Upper lobe of left lung (tissue), 6 donors: Measurements from ENCODE around the gene SRRM4. TPM values are rescaled to one million over a fixed set of nuclear protein-coding genes. Genes with fewer than 3 reads are reported as not detected.

Experiments
- ATAC-seq, 2 donors: fragments of 200-7000 bp; cut with Tn5 transposase; one replicate each; pipeline ENCODE4 v1.9.1; 2022; ENCODE audit warnings: mild to moderate bottlenecking in 2 of 2, moderate library complexity in 2 of 2; ENCODE audit not compliant: low FRiP score in 2 of 2
- DNase-seq, 2 donors: peaks; one replicate each; pipeline ENCODE4 v3.0.0-alpha.2; 2019 to 2020
- H3K27ac ChIP-seq, 4 donors: fragments of 200-600 bp; sonication (generic); one replicate each; pipeline ENCODE4 v1.5.1; 2016 to 2019
- H3K27me3 ChIP-seq, 4 donors: fragments of 200-600 bp; sonication (generic); one replicate each; pipeline ENCODE4 v1.5.1; 2017 to 2019
- H3K36me3 ChIP-seq, 4 donors: fragments of 200-600 bp; sonication (generic); one replicate each; pipeline ENCODE4 v1.5.1; 2016 to 2019
- H3K4me1 ChIP-seq, 4 donors: fragments of 200-600 bp; sonication (generic); one replicate each; pipeline ENCODE4 v1.5.1; 2018 to 2019
- H3K4me3 ChIP-seq, 4 donors: fragments of 200-600 bp; sonication (generic); one replicate each; pipeline ENCODE4 v1.5.1; 2017 to 2019; ENCODE audit warnings: mild to moderate bottlenecking in 2 of 4, moderate library complexity in 1 of 4
- H3K9me3 ChIP-seq, 4 donors: fragments of 200-600 bp; sonication (generic); one replicate each; pipeline ENCODE4 v1.5.1; 2018 to 2019
- EP300 ChIP-seq, 4 donors: sonication (generic); formaldehyde crosslinking; IDR thresholded peaks; one replicate each; pipeline ENCODE4 v1.5.1; 2017; ENCODE audit warnings: antibody characterized with exemption in 4 of 4, control low read depth in 2 of 4
- POLR2A ChIP-seq, 4 donors: fragments of 450-650 bp; IDR thresholded peaks; one replicate each; pipeline ENCODE4 v1.5.1; 2016 to 2017; ENCODE audit warnings: antibody characterized with exemption in 4 of 4, mild to moderate bottlenecking in 2 of 4
- POLR2AphosphoS5 ChIP-seq, 2 donors: sonication (generic); formaldehyde crosslinking; IDR thresholded peaks; one replicate each; pipeline ENCODE4 v1.5.1; 2017; ENCODE audit warnings: antibody characterized with exemption in 2 of 2
- WGBS, 2 donors: methylation state at CpG; one replicate each; pipeline ENCODE4 v1.1.5; 2017 to 2018; 5-methylcytosine and 5-hydroxymethylcytosine counted together
- total RNA-seq, 6 donors: library from RNA; depleted of rRNA in 4 of 6; stranded (reverse); fragments of >200 nt in 4 of 6; gene quantifications; one replicate each; pipeline versions ENCODE4 v1.1.0 to v1.2.1, GENCODE V29; 2016 to 2021
- TF ChIP-seq, protein P1 (sequence below), 6 experiments: fragments of 450-650 bp in 4 of 6; fragments of 200-600 bp in 2 of 6; sonication (generic) in 2 of 6; IDR thresholded peaks; one replicate each; pipeline ENCODE4 v1.5.1; 2016 to 2019; ENCODE audit warnings: antibody characterized with exemption in 6 of 6
- donor health status: DM: no; HTN: no; CAD: no; lungs with moderate emphysema.
- donor health status: DM: no; HTN: yes; CAD: no; lungs with severe emphysema.

Gene SRRM4
- total RNA-seq, 6 donors from 2014 or later, result under 0.01 to 0.33 (median 0.11) TPM; not detected in 2

DNA sequence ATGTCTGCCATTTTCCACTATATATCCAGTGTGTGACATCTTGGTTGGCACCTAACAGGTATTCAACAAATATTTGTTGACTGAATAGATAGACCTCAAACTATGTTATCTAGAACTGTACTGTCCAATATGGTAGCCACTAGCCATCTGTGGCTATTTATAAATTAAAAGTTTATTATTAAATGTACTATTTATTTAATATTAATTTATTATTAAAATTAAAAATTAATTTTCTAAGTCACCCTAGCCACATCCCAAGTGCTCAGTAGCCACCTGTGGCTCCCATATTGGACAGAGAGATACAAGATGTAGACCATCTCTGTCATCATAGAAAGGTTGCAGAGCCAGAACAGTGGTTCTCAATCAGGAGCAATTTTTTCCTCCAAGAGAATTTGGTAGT, 69.3 kb downstream of the SRRM4 start:
- TF ChIP-seq POLR2AphosphoS5 (IDR thresholded peaks at IDR 0.05), result no peak
- no peak for TF ChIP-seq POLR2A (IDR thresholded peaks at IDR 0.05)
- H3K27ac ChIP-seq, result no peak overlapping the region
- H3K4me3 ChIP-seq, result no peak overlapping the region
- H3K4me1 ChIP-seq, result no peaks in the 10 kb centered on the region
- H3K9me3 ChIP-seq, result no peaks in the 10 kb centered on the region
- no peak for DNase-seq
- no peaks in the 10 kb centered on the region for H3K27me3 ChIP-seq
- no peaks in the 10 kb centered on the region for H3K36me3 ChIP-seq
- ATAC-seq, result no peak

DNA sequence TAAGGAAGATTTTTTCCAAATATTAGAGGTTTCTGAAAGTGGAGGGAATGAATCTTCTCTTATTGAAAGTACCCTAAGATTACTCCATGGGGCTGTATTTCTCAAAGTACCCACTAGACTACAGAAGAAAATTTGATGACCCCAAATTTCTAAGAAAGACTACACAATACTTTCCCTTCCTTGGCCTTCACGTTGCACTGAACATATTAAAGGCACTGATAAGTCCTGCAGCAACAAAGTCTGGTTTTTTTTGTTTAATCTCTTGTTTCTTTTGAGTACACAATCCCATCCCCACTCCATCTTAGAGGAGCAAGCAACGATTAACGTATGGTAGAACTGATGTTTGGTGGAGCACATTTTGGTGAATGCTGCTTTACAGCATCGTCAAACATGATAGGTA, 70.1 kb downstream of the SRRM4 start:
- WGBS, 2 donors, result 75 to 86% methylated on average over 4 of the region's 4 CpGs
- no peaks in the 10 kb centered on the region for H3K4me1 ChIP-seq
- no peaks in the 10 kb centered on the region for H3K27me3 ChIP-seq
- H3K9me3 ChIP-seq, result no peaks in the 10 kb centered on the region
- ATAC-seq, result no peak
- no peak overlapping the region for H3K27ac ChIP-seq
- TF ChIP-seq POLR2AphosphoS5 (IDR thresholded peaks at IDR 0.05) (no peak), POLR2A (IDR thresholded peaks at IDR 0.05) (no peak), EP300 (IDR thresholded peaks at IDR 0.05) (no peak)
- TF ChIP-seq, protein P1, sequence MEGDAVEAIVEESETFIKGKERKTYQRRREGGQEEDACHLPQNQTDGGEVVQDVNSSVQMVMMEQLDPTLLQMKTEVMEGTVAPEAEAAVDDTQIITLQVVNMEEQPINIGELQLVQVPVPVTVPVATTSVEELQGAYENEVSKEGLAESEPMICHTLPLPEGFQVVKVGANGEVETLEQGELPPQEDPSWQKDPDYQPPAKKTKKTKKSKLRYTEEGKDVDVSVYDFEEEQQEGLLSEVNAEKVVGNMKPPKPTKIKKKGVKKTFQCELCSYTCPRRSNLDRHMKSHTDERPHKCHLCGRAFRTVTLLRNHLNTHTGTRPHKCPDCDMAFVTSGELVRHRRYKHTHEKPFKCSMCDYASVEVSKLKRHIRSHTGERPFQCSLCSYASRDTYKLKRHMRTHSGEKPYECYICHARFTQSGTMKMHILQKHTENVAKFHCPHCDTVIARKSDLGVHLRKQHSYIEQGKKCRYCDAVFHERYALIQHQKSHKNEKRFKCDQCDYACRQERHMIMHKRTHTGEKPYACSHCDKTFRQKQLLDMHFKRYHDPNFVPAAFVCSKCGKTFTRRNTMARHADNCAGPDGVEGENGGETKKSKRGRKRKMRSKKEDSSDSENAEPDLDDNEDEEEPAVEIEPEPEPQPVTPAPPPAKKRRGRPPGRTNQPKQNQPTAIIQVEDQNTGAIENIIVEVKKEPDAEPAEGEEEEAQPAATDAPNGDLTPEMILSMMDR (IDR thresholded peaks at IDR 0.05), result no peak
- no peak for DNase-seq
- H3K4me3 ChIP-seq, result no peak overlapping the region
- H3K36me3 ChIP-seq, result no peaks in the 10 kb centered on the region

DNA sequence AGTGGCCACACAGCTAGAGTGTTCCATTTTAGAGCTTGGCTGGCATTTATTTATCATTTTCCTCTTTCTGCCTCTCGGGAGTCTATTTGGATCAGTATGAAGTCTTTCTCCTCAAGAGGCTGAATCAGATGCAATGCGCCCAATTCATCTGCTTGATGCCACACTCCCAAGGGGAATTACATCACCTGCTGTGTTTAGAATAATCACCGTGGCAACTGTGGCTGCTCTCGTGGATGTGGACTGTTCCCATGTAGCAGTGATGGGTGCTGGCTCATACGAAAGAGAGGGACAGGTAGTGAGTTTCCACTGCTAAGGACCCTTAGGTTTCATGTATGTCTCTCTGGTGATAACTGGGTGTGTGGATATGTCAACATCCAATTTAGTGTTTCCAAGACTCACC, 70.7 kb downstream of the SRRM4 start:
- Histone ChIP-seq H3K36me3 (no peaks in the 10 kb centered on the region), H3K27ac (no peak overlapping the region), H3K4me3 (no peak overlapping the region), H3K27me3 (no peaks in the 10 kb centered on the region), H3K4me1 (no peaks in the 10 kb centered on the region), H3K9me3 (no peaks in the 10 kb centered on the region)
- 86 to 88% methylated on average over 5 of the region's 5 CpGs for WGBS, 2 donors
- DNase-seq, result no peak
- no peak for TF ChIP-seq EP300 (IDR thresholded peaks at IDR 0.05)
- TF ChIP-seq POLR2A (IDR thresholded peaks at IDR 0.05), result no peak
- no peak for TF ChIP-seq POLR2AphosphoS5 (IDR thresholded peaks at IDR 0.05)
- TF ChIP-seq, protein P1 (IDR thresholded peaks at IDR 0.05), result no peak
- no peak for ATAC-seq

DNA sequence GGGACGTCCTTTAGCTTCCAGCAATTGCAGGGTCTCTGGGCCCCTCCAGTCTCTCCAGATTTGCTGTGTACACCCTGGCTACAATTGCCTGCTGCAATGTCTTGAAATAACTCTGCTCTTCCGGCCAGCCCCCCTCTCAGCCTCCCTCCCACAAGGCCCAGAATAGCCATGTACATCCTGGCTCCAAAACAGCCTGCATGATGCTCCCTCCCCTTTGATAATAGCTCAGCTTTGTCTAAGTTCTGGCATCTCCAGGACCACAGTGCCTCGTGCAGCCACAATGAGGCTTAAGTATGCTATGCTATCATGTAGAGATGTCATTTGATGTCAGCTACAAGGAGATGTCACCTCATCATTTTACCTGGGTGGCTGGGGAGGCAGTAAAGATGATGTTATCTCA, 74.6 kb downstream of the SRRM4 start:
- no peak for DNase-seq
- 14 to 43% methylated on average over 2 to 3 of the region's 3 CpGs for WGBS, 2 donors

DNA sequence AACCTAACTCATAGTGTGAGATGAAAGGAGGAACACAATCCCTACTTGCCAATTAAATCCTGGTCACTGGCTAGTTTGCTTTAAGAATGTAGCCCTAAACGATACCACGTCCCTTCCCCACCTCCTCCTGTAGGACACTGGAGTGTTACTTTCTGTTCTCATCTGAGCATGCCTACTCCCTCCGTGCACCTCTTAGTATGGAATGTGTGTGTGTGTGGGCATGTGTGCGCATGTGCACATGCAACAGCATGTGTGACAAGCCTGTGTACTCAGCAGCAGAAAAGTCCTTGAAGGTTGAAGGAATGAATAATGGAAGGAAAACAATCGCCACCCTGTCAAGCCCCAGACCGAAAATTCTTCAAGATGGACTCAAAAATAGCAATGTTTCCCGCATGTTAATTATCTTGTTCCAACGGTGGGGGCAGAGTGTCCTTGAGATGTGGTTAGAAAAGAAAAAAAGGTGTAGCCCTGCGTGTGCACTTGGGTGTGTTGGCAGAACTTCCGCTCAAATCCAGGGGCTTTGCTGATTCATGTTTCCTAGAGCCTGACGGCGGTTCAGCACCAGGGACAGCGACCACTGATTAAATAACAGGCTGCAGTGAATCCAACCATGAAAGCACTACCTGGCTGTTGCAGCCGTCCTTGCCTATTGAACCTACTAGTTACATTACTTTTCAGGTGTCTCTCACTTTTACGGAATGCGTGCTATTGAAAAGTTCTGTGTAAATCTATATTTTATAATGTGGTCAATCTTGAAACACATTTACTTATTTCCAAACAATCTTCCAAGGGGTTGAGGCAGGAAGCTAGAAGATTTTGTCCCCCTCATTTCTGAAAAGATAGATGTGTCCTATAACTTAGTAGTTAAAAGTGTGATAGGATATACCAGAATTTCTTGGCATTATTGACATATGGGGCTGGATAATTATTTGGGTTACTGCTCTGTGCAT, 79.8 kb downstream of the SRRM4 start:
- Histone ChIP-seq H3K9me3 (no peaks in the 10 kb centered on the region), H3K27me3 (no peaks in the 10 kb centered on the region), H3K4me1 (no peaks in the 10 kb centered on the region), H3K27ac (no peak overlapping the region), H3K4me3 (no peak overlapping the region), H3K36me3 (no peaks in the 10 kb centered on the region)
- WGBS, 2 donors, result 20 to 29% methylated on average over 16 of the region's 16 CpGs
- DNase-seq (peak in 1 of 2 donors; percentile 35), ATAC-seq (no peak)
- TF ChIP-seq POLR2AphosphoS5 (IDR thresholded peaks at IDR 0.05) (no peak), EP300 (IDR thresholded peaks at IDR 0.05) (no peak), POLR2A (IDR thresholded peaks at IDR 0.05) (no peak)
- TF ChIP-seq, protein P1 (IDR thresholded peaks at IDR 0.05), result no peak

More for the DNA sequence above, 74.6 kb downstream of the SRRM4 start:
- Histone ChIP-seq H3K4me3 (no peak overlapping the region), H3K36me3 (no peaks in the 10 kb centered on the region), H3K4me1 (no peaks in the 10 kb centered on the region), H3K9me3 (no peaks in the 10 kb centered on the region), H3K27ac (no peak overlapping the region), H3K27me3 (no peaks in the 10 kb centered on the region)
- TF ChIP-seq, protein P1 (IDR thresholded peaks at IDR 0.05), result no peak
- TF ChIP-seq POLR2A (IDR thresholded peaks at IDR 0.05) (no peak), EP300 (IDR thresholded peaks at IDR 0.05) (no peak), POLR2AphosphoS5 (IDR thresholded peaks at IDR 0.05) (no peak)
- ATAC-seq, result no peak
